K562 (cell line): ENCODE data around the gene VRK1. TPM values are rescaled to one million over a fixed set of nuclear protein-coding genes. Genes with fewer than 3 reads are reported as not detected.

ENCODE experiments used
- ATAC-seq: fragments of 200-7000 bp; cut with Tn5 transposase; 3 replicates; pipeline ENCODE4 v1.9.1; 2020; ENCODE audit warnings: moderate library complexity
- BruUV-seq: library from RNA; stranded (reverse); fragments of 400-500 nt; replicated peaks from 2 replicates; lab custom pipeline; 2021; lab: Mats Ljungman, UMichigan
- CTCF ChIA-PET: fragments of 300-600 bp; formaldehyde crosslinking; extraction: SDS; loops from one replicate; lab custom pipeline; 2021; ENCODE audit warnings: low intra/inter-chr PET ratio; lab: Yijun Ruan, JAX
- POLR2A ChIA-PET: fragments of 300-600, 350-650 bp; sonication (Branson Sonifier 250); formaldehyde crosslinking; extraction: SDS; loops from one replicate; lab custom pipeline; 2021; ENCODE audit warnings: antibody characterized with exemption, inconsistent platforms; lab: Yijun Ruan, JAX
- DNase-seq, 4 experiments: peaks; one replicate each; pipeline versions ENCODE4 v3.0.0 to v3.0.0-alpha.2; 2011 to 2018; ENCODE audit warnings: low spot score in 3 of 4, mixed read lengths in 3 of 4; ENCODE audit errors: extremely low read depth in 1 of 4
- FAIRE-seq: peaks from 2 replicates; lab custom pipeline; 2011; peaks lifted over from hg19 to GRCh38; lab: Jason Lieb, UNC
- H2AFZ ChIP-seq: 2 replicates; pipeline ENCODE4 v1.6.0; 2011; ENCODE audit warnings: low read depth, low read length, control low read depth, inconsistent platforms
- H3K27ac ChIP-seq: fragments of 200-600 bp; 3 replicates; pipeline ENCODE4 v1.8.0; 2011; ENCODE audit warnings: low read depth, mild to moderate bottlenecking, control low read depth, inconsistent platforms, low read length, moderate library complexity, mixed read lengths; ENCODE audit errors: extremely low read depth
- H3K27me3 ChIP-seq, 2 experiments: fragments of 300-600 bp in 1 of 2; 2 replicates in 1 of 2; 3 replicates in 1 of 2; pipeline versions ENCODE4 v1.6.0 to v1.8.0; 2011; ENCODE audit warnings: inconsistent platforms in 2 of 2, low read length in 2 of 2, mild to moderate bottlenecking in 1 of 2, mixed read lengths in 1 of 2, moderate library complexity in 1 of 2; ENCODE audit not compliant: control insufficient read depth in 2 of 2, insufficient read depth in 2 of 2
- H3K36me3 ChIP-seq: fragments of 300-600 bp; 3 replicates; pipeline ENCODE4 v1.8.0; 2011; ENCODE audit warnings: mild to moderate bottlenecking, low read length, inconsistent platforms; ENCODE audit not compliant: control insufficient read depth, insufficient read depth
- H3K4me1 ChIP-seq, 2 experiments: fragments of 200-600 bp in 1 of 2; replicated peaks in 1 of 2; 2 replicates in 1 of 2; 3 replicates in 1 of 2; pipeline versions ENCODE4 v1.5.1 to v1.8.0; 2011; ENCODE audit warnings: inconsistent platforms in 2 of 2, low read length in 2 of 2, mild to moderate bottlenecking in 1 of 2, mixed read lengths in 1 of 2, moderate library complexity in 1 of 2; ENCODE audit not compliant: control insufficient read depth in 2 of 2, insufficient read depth in 2 of 2
- H3K4me2 ChIP-seq: 2 replicates; pipeline ENCODE4 v1.6.1; 2011; ENCODE audit warnings: low read length, control low read depth, inconsistent platforms, mixed read lengths; ENCODE audit not compliant: insufficient read depth
- H3K4me3 ChIP-seq: fragments of 200-600 bp; sonication (generic), shearing (Covaris generic); 2 replicates; pipeline ENCODE4 v1.5.1; 2016; ENCODE audit warnings: control low read depth, inconsistent platforms
- H3K79me2 ChIP-seq: fragments of 200-600 bp; 3 replicates; pipeline ENCODE4 v1.8.0; 2011; ENCODE audit warnings: low read length, inconsistent platforms; ENCODE audit not compliant: control insufficient read depth, insufficient read depth
- H3K9ac ChIP-seq, 2 experiments: 2 replicates each; pipeline versions ENCODE4 v1.6.0 to v1.6.1; 2011; ENCODE audit warnings: low read depth in 2 of 2, low read length in 2 of 2, control low read depth in 1 of 2, inconsistent platforms in 1 of 2, mild to moderate bottlenecking in 1 of 2, mixed read lengths in 1 of 2; ENCODE audit not compliant: insufficient read depth in 1 of 2
- H3K9me1 ChIP-seq: one replicate; pipeline ENCODE4 v1.6.0; 2011; ENCODE audit warnings: inconsistent platforms, mild to moderate bottlenecking, low read length, moderate library complexity; ENCODE audit not compliant: control insufficient read depth, insufficient read depth
- H3K9me3 ChIP-seq: replicated peaks from 2 replicates; pipeline ENCODE4 v1.5.1; 2011; ENCODE audit warnings: low read depth, low read length, inconsistent platforms; ENCODE audit not compliant: control insufficient read depth, insufficient read depth
- H4K20me1 ChIP-seq: replicated peaks from 2 replicates; pipeline ENCODE4 v1.6.1; 2011; ENCODE audit warnings: low read length, inconsistent platforms, mixed read lengths; ENCODE audit not compliant: control insufficient read depth, insufficient read depth
- EGR1 ChIP-seq: fragments of 450-650 bp; conservative IDR thresholded peaks from 2 replicates; pipeline ENCODE4 v1.6.1; 2017; ENCODE audit warnings: mild to moderate bottlenecking
- KDM1A ChIP-seq, 2 experiments: fragments of 450-650 bp; IDR thresholded peaks; 2 replicates each; pipeline ENCODE4 v1.6.1; 2016; ENCODE audit warnings: mild to moderate bottlenecking in 2 of 2
- KLF10 ChIP-seq: fragments of 250-450 bp; sonication (Bioruptor Pico); IDR thresholded peaks from 2 replicates; pipeline ENCODE4 v1.6.1; 2021; ENCODE audit warnings: matching md5 sums
- ZBTB7A ChIP-seq: IDR thresholded peaks from 2 replicates; pipeline ENCODE4 v1.6.1; 2011; ENCODE audit warnings: low read depth, mild to moderate bottlenecking, low read length, moderate library complexity, borderline replicate concordance; ENCODE audit not compliant: control insufficient read depth
- WGBS: fragments of 100-300 bp; shearing (Covaris generic); methylation state at CpG from one replicate; pipeline ENCODE4 v1.1.6; 2016; ENCODE audit warnings: low coverage, mixed read lengths; ENCODE audit not compliant: insufficient coverage; ENCODE audit errors: missing lambda C conversion rate; 5-methylcytosine and 5-hydroxymethylcytosine counted together
- in situ Hi-C: fragments of 300-500 bp; cut with MboI; formaldehyde crosslinking; loops from 4 replicates; pipeline ENCODE4 v1.15.0; 2018; ENCODE audit warnings: inconsistent platforms, mixed read lengths
- intact Hi-C: fragments of 100-400 bp; cut with micrococcal nuclease; formaldehyde crosslinking; loops from 2 replicates; pipeline ENCODE4 v1.14.2; 2022
- polyA plus RNA-seq, 8 experiments: library from polyadenylated mRNA; depleted of rRNA in 4 of 8; stranded (reverse) in 5 of 8; unstranded in 3 of 8; fragments of >200 nt; fragmentation: Nextera tagmentation in 2 of 8; fragmentation: Illumina TruSeq in 1 of 8; extraction: Ambion mirVana in 2 of 8; extraction: Trizol in 1 of 8; gene quantifications; 2 replicates each; pipeline versions ENCODE4 v1.2.1 to v1.2.3, GENCODE V29; 2011 to 2014; ENCODE audit warnings: inconsistent platforms in 1 of 8, missing spikeins in 1 of 8
- total RNA-seq, 7 experiments: library from RNA; depleted of rRNA in 6 of 7; stranded (reverse); fragments of >200 nt in 6 of 7; fragmentation: Illumina TruSeq in 2 of 7; extraction: Trizol in 2 of 7; gene quantifications; 2 replicates each; pipeline versions ENCODE4 v1.2.1 to v1.2.3, GENCODE V29; 2011 to 2021; ENCODE audit warnings: low replicate concordance in 1 of 7
- TF ChIP-seq, protein P1 (sequence below): sonication (generic); formaldehyde crosslinking; IDR thresholded peaks from 2 replicates; pipeline ENCODE4 v1.8.0; 2023; ENCODE audit warnings: mild to moderate bottlenecking, missing genetic modification reagents
- TF ChIP-seq, protein P2 (sequence below): fragments of 450-650 bp; IDR thresholded peaks from 2 replicates; pipeline ENCODE4 v1.6.1; 2014; ENCODE audit warnings: low read depth, mild to moderate bottlenecking, moderate library complexity, borderline replicate concordance

VRK1 gene
- total and polyA plus RNA-seq, 9 of the 15 experiments (the other 6 are each of a cell fraction or from before 2014, with no cell fraction given), result 83.6 to 177 (median 116) TPM

GRCh38 chr14:96926001-96926400 is 128.8 kb downstream of the VRK1 start (continued):
- TF ChIP-seq, protein P1, sequence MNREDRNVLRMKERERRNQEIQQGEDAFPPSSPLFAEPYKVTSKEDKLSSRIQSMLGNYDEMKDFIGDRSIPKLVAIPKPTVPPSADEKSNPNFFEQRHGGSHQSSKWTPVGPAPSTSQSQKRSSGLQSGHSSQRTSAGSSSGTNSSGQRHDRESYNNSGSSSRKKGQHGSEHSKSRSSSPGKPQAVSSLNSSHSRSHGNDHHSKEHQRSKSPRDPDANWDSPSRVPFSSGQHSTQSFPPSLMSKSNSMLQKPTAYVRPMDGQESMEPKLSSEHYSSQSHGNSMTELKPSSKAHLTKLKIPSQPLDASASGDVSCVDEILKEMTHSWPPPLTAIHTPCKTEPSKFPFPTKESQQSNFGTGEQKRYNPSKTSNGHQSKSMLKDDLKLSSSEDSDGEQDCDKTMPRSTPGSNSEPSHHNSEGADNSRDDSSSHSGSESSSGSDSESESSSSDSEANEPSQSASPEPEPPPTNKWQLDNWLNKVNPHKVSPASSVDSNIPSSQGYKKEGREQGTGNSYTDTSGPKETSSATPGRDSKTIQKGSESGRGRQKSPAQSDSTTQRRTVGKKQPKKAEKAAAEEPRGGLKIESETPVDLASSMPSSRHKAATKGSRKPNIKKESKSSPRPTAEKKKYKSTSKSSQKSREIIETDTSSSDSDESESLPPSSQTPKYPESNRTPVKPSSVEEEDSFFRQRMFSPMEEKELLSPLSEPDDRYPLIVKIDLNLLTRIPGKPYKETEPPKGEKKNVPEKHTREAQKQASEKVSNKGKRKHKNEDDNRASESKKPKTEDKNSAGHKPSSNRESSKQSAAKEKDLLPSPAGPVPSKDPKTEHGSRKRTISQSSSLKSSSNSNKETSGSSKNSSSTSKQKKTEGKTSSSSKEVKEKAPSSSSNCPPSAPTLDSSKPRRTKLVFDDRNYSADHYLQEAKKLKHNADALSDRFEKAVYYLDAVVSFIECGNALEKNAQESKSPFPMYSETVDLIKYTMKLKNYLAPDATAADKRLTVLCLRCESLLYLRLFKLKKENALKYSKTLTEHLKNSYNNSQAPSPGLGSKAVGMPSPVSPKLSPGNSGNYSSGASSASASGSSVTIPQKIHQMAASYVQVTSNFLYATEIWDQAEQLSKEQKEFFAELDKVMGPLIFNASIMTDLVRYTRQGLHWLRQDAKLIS (CRISPR knock-in tag), result no peak
- TF ChIP-seq, protein P2, sequence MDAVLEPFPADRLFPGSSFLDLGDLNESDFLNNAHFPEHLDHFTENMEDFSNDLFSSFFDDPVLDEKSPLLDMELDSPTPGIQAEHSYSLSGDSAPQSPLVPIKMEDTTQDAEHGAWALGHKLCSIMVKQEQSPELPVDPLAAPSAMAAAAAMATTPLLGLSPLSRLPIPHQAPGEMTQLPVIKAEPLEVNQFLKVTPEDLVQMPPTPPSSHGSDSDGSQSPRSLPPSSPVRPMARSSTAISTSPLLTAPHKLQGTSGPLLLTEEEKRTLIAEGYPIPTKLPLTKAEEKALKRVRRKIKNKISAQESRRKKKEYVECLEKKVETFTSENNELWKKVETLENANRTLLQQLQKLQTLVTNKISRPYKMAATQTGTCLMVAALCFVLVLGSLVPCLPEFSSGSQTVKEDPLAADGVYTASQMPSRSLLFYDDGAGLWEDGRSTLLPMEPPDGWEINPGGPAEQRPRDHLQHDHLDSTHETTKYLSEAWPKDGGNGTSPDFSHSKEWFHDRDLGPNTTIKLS, result no peak
- TF ChIP-seq ZBTB7A, result no peak
- no peak for TF ChIP-seq KLF10 (CRISPR knock-in tag)

DNA sequence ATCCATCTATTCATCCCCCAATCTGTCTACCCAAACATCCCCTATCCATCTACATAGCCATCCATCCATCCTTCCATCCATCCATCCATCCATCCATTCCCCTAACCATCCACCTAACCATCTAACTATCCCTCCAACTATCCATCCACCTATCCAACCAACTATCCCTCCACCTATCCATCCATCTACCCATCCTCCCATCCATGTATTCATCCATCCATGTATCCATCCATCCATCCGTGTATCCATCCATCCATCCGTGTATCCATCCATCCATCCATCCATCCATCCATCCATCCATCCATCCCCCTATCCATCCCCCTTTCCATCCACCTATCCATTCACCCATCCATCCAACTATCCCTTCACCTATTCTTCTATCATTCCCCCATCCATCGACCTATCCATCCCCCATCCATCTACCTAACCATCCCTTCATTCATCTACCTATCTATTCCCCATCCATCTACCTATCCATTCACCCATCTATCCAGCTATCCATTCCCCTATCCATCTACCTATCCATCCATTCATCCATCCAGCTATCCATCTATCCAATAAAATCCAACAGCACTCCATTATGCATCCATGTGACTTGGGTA is 131.7 kb downstream of the VRK1 start:
- POLR2A ChIA-PET, result no interaction called here

More for the DNA sequence above, 131.7 kb downstream of the VRK1 start:
- no peaks in the 10 kb centered on the region for H3K36me3 ChIP-seq
- H3K27ac ChIP-seq, result no peak overlapping the region
- 6% methylated on average over 3 of the region's 3 CpGs for WGBS
- no peaks in the 10 kb centered on the region; a peak in 1 of 5 replicates for H3K4me1 ChIP-seq
- intact Hi-C loops (no loop called here), in situ Hi-C loops (no loop called here)
- H4K20me1 ChIP-seq, result no peaks in the 10 kb centered on the region
- FAIRE-seq, result no peak
- no peak overlapping the region for H3K4me3 ChIP-seq
- H3K27me3 ChIP-seq, result no peaks in the 10 kb centered on the region
- no TSS peak for BruUV-seq
- no peaks in the 10 kb centered on the region for H3K9me3 ChIP-seq
- no peak overlapping the region for H2AFZ ChIP-seq
- 0 out of 4 replicates have a peak, but pooled peaks of 1 of the 2 experiments have one; percentile 8 for TF ChIP-seq KDM1A (IDR thresholded peaks at IDR 0.05)
- no peak for TF ChIP-seq EGR1
- no peak for DNase-seq
- H3K79me2 ChIP-seq, result no peaks in the 10 kb centered on the region
- no peak overlapping the region for H3K9ac ChIP-seq
- H3K4me2 ChIP-seq, result no peak overlapping the region
- H3K9me1 ChIP-seq, result no peaks in the 10 kb centered on the region
- CTCF ChIA-PET, result no interaction called here
- ATAC-seq, result no peak
